Measurements from ENCODE around the gene C11orf71. TPM values are rescaled to one million over a fixed set of nuclear protein-coding genes. Genes with fewer than 3 reads are reported as not detected.

The C11orf71 gene
- 1.9 and 6.0 TPM in 2 replicates for total RNA-seq (2014; rRNA removed)
- polyA plus RNA-seq (2012), result 1.8 TPM

- peak; percentile 99 for DNase-seq (ENCODE audit: low read depth)
Observed at GRCh38 chr11:114400216-114400914, at the start of gene C11orf71, which contains the start of gene RBM7. C11orf71 (minus strand) TSS chr11:114400511; CDS start chr11:114400331, 180 bp downstream. RBM7 (plus strand) TSS chr11:114400666; CDS start chr11:114400672, 6 bp downstream.

- DNase-seq (ENCODE audit: low read depth), result no peak
Observed at GRCh38 chr11:114449845-114450244, 49.5 kb upstream of the C11orf71 start.

- peak; percentile 7 for DNase-seq (ENCODE audit: low read depth)
Observed at GRCh38 chr11:114448749-114449482, 48.6 kb upstream of the C11orf71 start.

- DNase-seq (ENCODE audit: low read depth), result no peak
Observed at GRCh38 chr11:114447892-114448291, 47.6 kb upstream of the C11orf71 start.

GRCh38 chr11:114447444-114447843, 47.1 kb upstream of the C11orf71 start:
- DNase-seq (ENCODE audit: low read depth), result no peak

GRCh38 chr11:114442536-114442935, 42.2 kb upstream of the C11orf71 start:
- DNase-seq (ENCODE audit: low read depth), result no peak

- no peak for DNase-seq (ENCODE audit: low read depth)
Observed at GRCh38 chr11:114441921-114442320, 41.6 kb upstream of the C11orf71 start.

- peak; percentile 9 for DNase-seq (ENCODE audit: low read depth)
Observed at GRCh38 chr11:114440971-114441763, 40.9 kb upstream of the C11orf71 start.

GRCh38 chr11:114440121-114440860, 40.0 kb upstream of the C11orf71 start:
- peak; percentile 3 for DNase-seq (ENCODE audit: low read depth)

- peak; percentile 93 for DNase-seq (ENCODE audit: low read depth)
Observed at GRCh38 chr11:114439229-114440120, 39.2 kb upstream of the C11orf71 start, which contains the start of gene REXO2. REXO2 (plus strand) TSS chr11:114439467; CDS start chr11:114439529, 62 bp downstream.

GRCh38 chr11:114438303-114438702, 38.0 kb upstream of the C11orf71 start:
- DNase-seq (ENCODE audit: low read depth), result no peak

GRCh38 chr11:114433376-114433775, 33.1 kb upstream of the C11orf71 start:
- DNase-seq (ENCODE audit: low read depth), result no peak

GRCh38 chr11:114432893-114433292, 32.6 kb upstream of the C11orf71 start:
- no peak for DNase-seq (ENCODE audit: low read depth)

GRCh38 chr11:114430290-114430689, 30.0 kb upstream of the C11orf71 start:
- no peak for DNase-seq (ENCODE audit: low read depth)

GRCh38 chr11:114426280-114426679, 26.0 kb upstream of the C11orf71 start:
- DNase-seq (ENCODE audit: low read depth), result no peak

GRCh38 chr11:114416441-114416961, 16.2 kb upstream of the C11orf71 start:
- peak; percentile 36 for DNase-seq (ENCODE audit: low read depth)

GRCh38 chr11:114413958-114414357, 13.6 kb upstream of the C11orf71 start:
- DNase-seq (ENCODE audit: low read depth), result no peak

- no peak for DNase-seq (ENCODE audit: low read depth)
Observed at GRCh38 chr11:114412946-114413345, 12.6 kb upstream of the C11orf71 start.

GRCh38 chr11:114401311-114401710, 1.0 kb upstream of the C11orf71 start:
- no peak for DNase-seq (ENCODE audit: low read depth)

- no peak for DNase-seq (ENCODE audit: low read depth)
Observed at GRCh38 chr11:114400915-114401223, 558 bp upstream of the C11orf71 start.

Data from LHCN-M2 (cell line).